Muscle layer of colon (tissue), 2 donors: ENCODE measurements around the gene ZFYVE9.

ENCODE experiments used
- H3K27ac ChIP-seq: one replicate; pipeline ENCODE4 v1.7.0; 2013; ENCODE audit warnings: low read depth, mild to moderate bottlenecking, low read length, moderate library complexity
- H3K27me3 ChIP-seq, 2 donors: one replicate each; pipeline ENCODE4 v1.7.0; 2013; ENCODE audit warnings: low read length in 2 of 2, mild to moderate bottlenecking in 2 of 2; ENCODE audit not compliant: insufficient read depth in 2 of 2, control insufficient read depth in 1 of 2
- H3K36me3 ChIP-seq: one replicate; pipeline ENCODE4 v1.7.0; 2013; ENCODE audit warnings: mild to moderate bottlenecking, low read length; ENCODE audit not compliant: insufficient read depth
- H3K4me1 ChIP-seq: one replicate; pipeline ENCODE4 v1.7.0; 2013; ENCODE audit warnings: mild to moderate bottlenecking, low read length; ENCODE audit not compliant: insufficient read depth
- H3K4me3 ChIP-seq, 2 donors: one replicate each; pipeline ENCODE4 v1.7.0; 2013; ENCODE audit warnings: low read length in 2 of 2, low read depth in 1 of 2, mild to moderate bottlenecking in 1 of 2, moderate library complexity in 1 of 2
- H3K9ac ChIP-seq: one replicate; pipeline ENCODE4 v1.7.0; 2013; ENCODE audit warnings: low read length
- H3K9me3 ChIP-seq: one replicate; pipeline ENCODE4 v1.7.0; 2013; ENCODE audit warnings: mild to moderate bottlenecking, low read length
- donor health status: abdominal sarcoma.
- donor health status: Adenocarcinoma of cecum.

The ZFYVE9 gene

DNA sequence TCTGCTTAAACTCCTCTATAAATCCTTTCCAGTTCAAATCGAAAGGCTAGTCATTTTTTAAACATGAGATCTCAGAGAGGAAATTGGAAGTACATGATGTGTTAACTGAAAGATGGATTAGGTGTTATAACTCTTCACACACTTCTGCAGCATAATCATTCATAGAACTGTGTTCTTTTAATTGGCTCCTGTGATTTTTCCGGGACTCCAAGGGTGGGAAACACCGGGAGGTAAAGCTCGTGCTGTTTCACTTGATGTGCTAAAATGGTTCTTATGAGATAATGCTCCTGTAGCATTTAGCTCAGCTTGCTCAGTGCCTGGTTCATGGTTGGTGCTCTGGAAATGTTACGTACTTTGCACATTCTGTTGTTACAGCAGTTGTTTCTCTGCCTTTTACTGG is 183.9 kb downstream of the ZFYVE9 start:
- H3K4me1 ChIP-seq: no peaks in the 10 kb centered on the region
- no peak overlapping the region for H3K9ac ChIP-seq
- no peaks in the 10 kb centered on the region for H3K36me3 ChIP-seq
- H3K27ac ChIP-seq: no peak overlapping the region
- no peak overlapping the region for H3K4me3 ChIP-seq
- no peaks in the 10 kb centered on the region for H3K27me3 ChIP-seq
- no peaks in the 10 kb centered on the region for H3K9me3 ChIP-seq

DNA sequence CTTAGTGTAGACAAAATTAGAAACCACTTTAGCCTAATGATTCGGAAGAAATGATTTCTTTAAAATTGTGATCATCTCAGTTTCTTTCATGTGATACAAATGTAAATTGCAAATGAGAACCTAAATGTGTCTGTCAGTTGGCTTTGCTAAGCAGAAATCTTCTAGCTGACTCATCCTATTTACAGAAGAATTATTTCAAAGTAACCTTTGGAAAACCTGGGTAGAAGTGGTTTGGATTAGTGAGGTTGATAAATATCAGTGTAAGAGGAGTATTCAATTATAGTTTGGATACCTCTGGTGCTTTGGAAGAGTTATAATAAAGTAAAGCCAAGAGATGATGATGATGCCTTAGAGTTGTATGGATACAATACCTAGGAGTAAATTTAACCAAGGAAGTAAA is 186.7 kb downstream of the ZFYVE9 start:
- Histone ChIP-seq H3K9me3 (no peaks in the 10 kb centered on the region), H3K9ac (no peak overlapping the region), H3K27ac (no peak overlapping the region), H3K4me3 (no peak overlapping the region), H3K4me1 (no peaks in the 10 kb centered on the region), H3K36me3 (no peaks in the 10 kb centered on the region), H3K27me3 (no peaks in the 10 kb centered on the region)

DNA sequence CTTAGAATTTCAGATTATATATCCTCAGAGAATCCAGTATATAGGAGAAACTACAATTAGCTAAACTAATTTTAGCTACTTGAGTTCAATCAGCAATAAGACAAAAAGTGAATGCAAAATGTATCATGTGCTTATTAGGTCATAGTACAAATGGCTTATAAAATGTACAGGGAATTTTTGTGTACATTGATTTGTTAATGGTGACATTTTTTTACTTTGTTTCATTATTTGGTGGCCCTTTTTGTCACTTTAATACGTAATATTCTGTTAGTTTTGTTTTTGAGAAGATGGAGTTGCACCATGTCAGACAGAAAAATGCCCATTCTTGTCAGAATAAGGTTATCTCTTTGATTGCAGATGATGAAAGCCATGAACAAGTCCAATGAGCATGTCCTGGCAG is 190.5 kb downstream of the ZFYVE9 start:
- no peaks in the 10 kb centered on the region for H3K27me3 ChIP-seq
- H3K4me1 ChIP-seq: no peaks in the 10 kb centered on the region
- H3K9me3 ChIP-seq: no peaks in the 10 kb centered on the region

DNA sequence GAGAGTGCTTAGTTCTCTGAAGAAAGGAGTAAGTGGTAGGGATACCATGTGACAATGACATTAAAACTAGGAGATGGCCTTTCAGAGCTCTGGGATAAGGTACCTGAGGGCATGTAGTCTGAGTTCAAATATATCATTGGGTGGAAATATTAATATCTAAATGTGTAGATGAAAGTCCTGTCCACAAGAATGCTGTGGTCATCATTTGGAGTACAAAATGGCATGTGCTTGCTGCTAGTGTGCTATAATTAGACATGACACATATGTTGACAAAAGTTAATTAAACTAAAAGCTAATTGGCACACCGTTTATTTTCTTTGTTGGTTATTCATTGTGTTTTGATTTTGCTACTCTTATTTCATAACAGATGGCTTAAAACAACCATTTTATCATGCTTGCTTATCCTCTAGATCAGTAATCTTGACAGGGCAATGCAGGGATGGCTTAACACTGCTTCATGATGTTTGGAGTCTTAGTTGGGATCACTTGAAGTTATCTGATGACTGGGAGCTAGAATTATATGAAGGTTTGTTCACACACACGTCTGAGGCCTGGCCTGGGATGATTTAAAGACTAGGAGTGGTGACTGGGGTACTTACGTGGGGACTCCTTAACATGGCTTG is 193.1 kb downstream of the ZFYVE9 start:
- no peak overlapping the region for H3K27ac ChIP-seq
- no peaks in the 10 kb centered on the region for H3K4me1 ChIP-seq
- no peaks in the 10 kb centered on the region for H3K27me3 ChIP-seq
- no peaks in the 10 kb centered on the region for H3K9me3 ChIP-seq
- no peak overlapping the region for H3K4me3 ChIP-seq
- H3K36me3 ChIP-seq: peaks cover 23% of the 10 kb centered on the region
- no peak overlapping the region for H3K9ac ChIP-seq

More for the DNA sequence above, 190.5 kb downstream of the ZFYVE9 start:
- no peak overlapping the region for H3K27ac ChIP-seq
- peaks cover 12% of the 10 kb centered on the region for H3K36me3 ChIP-seq
- H3K4me3 ChIP-seq: no peak overlapping the region
- H3K9ac ChIP-seq: no peak overlapping the region

DNA sequence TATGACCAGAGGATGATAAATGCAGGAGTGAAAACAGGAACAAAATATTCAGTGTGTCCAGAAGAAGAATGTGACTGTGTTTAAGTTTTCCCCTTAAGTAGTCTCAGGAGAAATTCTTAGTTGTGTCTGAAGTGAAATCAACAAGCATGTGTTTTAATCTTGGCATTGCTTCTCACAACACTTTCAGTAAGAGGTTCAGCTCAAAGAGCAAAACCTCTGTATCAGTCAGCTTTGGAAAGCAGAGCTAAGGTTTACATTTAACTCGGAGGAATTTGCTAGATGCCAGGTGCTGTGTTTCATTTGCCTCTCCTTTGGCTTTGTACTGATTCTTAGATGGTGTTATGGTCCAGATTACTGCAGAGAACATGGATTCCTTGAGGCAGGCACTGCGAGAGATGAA is 195.6 kb downstream of the ZFYVE9 start:
- Histone ChIP-seq H3K9me3 (no peaks in the 10 kb centered on the region), H3K4me3 (no peak overlapping the region), H3K27ac (no peak overlapping the region), H3K4me1 (no peaks in the 10 kb centered on the region), H3K36me3 (peaks cover 27% of the 10 kb centered on the region), H3K9ac (no peak overlapping the region), H3K27me3 (no peaks in the 10 kb centered on the region)

DNA sequence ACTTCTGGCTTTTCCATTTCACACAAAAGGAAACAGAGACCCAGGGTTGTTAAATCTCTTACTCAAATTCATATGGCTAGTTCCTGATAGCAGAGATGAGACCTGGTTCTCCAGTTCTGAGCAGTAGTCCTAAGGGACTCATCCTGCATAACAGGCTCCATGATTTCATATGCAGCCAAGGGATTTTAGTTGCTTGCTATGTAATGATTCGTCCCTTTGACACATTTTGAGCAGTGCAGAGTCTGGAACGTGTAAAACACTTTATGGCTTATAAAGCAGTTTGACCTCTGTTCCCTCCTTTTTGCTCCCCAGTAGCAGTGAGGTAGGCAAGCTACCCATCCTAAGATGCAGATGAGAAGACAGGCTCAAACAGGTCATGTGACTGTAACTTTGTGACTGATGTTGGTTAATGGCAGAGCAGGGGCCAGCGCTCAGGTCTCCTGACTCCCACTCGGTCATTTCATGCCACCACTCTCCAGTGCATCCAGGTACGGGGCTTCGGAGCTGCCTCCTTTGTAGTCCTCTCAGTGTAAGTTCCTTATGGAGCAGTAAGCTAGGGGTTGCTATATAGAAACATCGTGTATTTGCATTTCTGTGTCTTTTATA is 199.9 kb downstream of the ZFYVE9 start:
- no peak overlapping the region for H3K27ac ChIP-seq
- no peak overlapping the region for H3K9ac ChIP-seq
- no peaks in the 10 kb centered on the region for H3K4me1 ChIP-seq
- H3K9me3 ChIP-seq: no peaks in the 10 kb centered on the region
- H3K36me3 ChIP-seq: peaks cover 26% of the 10 kb centered on the region
- no peak overlapping the region for H3K4me3 ChIP-seq
- no peaks in the 10 kb centered on the region for H3K27me3 ChIP-seq

DNA sequence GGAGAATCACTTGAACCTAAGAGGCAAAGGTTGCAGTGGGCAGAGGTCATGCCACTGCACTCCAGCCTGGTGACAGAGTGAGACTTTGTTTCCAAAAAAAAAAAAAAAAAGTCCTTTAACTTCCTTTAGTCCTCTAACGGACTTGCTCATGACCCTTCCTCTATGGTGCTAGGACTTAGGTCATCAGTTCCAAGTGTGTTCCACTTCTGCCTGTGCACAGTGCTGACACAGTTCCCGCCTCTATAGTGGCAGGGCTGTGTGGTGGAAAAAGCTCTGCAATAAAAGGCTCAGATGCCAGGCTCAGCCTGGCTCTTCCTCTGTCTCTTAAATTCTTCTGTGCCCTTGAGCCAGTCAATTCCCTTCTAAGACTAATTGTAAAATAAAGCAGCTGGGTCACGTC is 202.1 kb downstream of the ZFYVE9 start:
- peaks cover 17% of the 10 kb centered on the region for H3K36me3 ChIP-seq
- no peak overlapping the region for H3K9ac ChIP-seq

DNA sequence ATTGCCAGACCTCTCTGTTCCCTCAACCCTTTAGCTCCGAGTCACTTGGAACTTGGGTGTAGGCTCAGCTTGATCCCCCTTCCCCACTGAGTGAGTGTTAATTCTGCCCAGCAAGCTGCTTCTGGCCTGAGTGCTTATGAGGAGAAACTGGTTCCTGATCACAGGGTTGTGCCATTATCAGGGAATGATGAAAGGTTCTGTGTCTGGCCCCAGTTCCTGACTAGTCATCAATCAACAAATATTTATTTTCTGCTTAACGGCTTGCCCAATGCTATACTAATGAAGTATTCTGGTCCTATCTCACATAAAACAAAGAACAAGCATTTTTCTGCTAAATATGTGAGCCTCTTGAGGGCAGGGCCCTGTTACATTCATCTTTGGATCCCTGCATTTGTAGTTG is 203.4 kb downstream of the ZFYVE9 start:
- H3K9me3 ChIP-seq: no peaks in the 10 kb centered on the region
- H3K4me1 ChIP-seq: no peaks in the 10 kb centered on the region
- H3K27ac ChIP-seq: no peak overlapping the region
- H3K36me3 ChIP-seq: peaks cover 19% of the 10 kb centered on the region
- no peaks in the 10 kb centered on the region for H3K27me3 ChIP-seq
- H3K4me3 ChIP-seq: no peak overlapping the region
- H3K9ac ChIP-seq: no peak overlapping the region

More for the DNA sequence above, 202.1 kb downstream of the ZFYVE9 start:
- Histone ChIP-seq H3K9me3 (no peaks in the 10 kb centered on the region), H3K27me3 (no peaks in the 10 kb centered on the region), H3K27ac (no peak overlapping the region), H3K4me3 (no peak overlapping the region), H3K4me1 (no peaks in the 10 kb centered on the region)

DNA sequence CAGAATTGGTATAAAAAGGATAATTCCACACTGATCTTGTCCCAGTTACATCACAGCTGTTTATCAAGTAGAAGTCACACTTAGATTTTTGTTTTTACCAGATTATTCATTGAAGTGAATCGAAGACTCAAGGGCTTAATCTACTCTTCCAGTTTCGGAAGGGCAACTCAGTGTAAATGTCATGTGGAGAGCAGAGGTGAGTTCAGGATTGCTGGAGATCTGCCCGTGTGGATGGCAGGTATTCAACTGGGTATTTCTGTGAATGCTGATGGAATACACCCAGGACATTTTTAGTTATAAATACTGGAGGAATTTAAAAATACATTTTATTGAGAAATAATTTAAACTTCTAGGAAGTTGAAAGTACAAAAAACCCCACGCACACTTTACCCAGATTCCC is 204.8 kb downstream of the ZFYVE9 start:
- H3K9ac ChIP-seq: no peak overlapping the region
- H3K27ac ChIP-seq: no peak overlapping the region
- H3K36me3 ChIP-seq: peaks cover 25% of the 10 kb centered on the region
- no peak overlapping the region for H3K4me3 ChIP-seq
- no peaks in the 10 kb centered on the region for H3K9me3 ChIP-seq
- no peaks in the 10 kb centered on the region for H3K27me3 ChIP-seq
- H3K4me1 ChIP-seq: no peaks in the 10 kb centered on the region

DNA sequence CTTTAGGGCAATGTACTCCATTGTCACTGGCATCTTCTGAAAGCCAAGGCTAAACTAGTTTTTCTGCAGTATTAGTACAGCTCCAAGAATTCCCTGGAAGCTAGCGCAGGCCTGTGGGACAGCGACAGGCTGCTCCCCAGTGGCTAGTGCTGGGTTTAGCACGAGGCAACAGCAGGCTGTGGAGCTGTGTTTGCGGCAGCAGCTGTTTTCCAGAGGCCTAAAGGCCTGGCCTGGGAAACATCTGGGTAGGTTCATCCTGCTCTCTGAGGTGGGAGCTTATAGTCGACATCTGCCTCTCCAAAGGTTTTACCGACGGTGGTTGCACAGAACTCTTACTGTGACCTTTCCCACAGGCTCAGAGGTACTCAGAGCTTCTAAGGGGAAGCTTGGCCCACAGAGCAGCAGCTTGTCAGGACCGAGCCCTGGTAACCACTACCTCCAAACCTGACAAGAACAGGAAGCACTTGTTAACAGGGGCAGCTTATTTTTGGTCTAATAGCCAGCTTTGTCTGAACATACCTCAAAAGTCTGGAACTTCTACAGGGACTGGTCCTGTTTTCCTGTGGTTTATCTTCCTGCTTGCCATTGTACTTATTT is 206.9 kb downstream of the ZFYVE9 start:
- Histone ChIP-seq H3K36me3 (peaks cover 38% of the 10 kb centered on the region), H3K9ac (no peak overlapping the region), H3K27me3 (no peaks in the 10 kb centered on the region), H3K4me1 (no peaks in the 10 kb centered on the region), H3K27ac (no peak overlapping the region), H3K4me3 (no peak overlapping the region), H3K9me3 (no peaks in the 10 kb centered on the region)

DNA sequence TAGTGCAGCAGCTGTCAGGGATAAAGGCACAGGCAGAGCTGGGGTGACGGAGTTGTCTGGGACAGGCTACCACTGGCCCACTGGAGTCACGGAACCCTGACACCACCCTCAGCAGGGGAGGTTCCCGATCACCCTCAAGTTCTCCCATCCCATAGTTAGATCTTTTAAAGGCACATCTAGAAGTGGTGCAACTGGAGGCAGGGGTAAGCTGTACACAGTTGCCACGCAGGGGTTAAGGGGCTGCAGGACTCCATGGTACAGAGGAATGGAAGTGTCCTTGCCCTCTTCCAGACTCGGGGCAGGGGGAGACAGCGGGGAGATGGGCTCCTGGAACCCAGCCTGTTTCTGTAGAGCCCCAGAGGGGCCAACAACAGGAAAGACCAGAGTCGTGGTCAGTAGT is 210.8 kb downstream of the ZFYVE9 start:
- no peaks in the 10 kb centered on the region for H3K9me3 ChIP-seq
- H3K27ac ChIP-seq: no peak overlapping the region
- peaks cover 65% of the 10 kb centered on the region for H3K36me3 ChIP-seq
- no peaks in the 10 kb centered on the region for H3K4me1 ChIP-seq
- H3K27me3 ChIP-seq: no peaks in the 10 kb centered on the region
- H3K9ac ChIP-seq: no peak overlapping the region
- no peak overlapping the region for H3K4me3 ChIP-seq

DNA sequence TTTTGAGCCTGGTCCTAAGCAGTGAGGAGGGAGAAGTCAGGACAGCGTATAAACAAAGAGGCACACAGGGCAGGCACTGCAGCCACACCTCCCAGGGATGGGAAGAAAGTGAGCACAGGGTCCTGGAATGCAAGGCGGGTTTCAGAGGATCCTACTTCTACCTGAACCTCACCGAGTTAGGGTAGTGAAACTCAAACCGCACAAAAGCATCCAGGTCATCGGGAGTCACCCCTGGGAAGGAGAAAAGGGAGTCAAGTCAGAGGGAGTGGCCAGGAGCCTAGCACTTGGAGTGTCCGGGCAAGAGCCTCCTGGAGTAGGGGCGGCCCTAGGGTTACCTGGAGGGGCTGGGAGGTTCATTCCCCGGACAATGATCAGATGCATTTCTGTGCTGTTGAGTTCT is 213.5 kb downstream of the ZFYVE9 start:
- Histone ChIP-seq H3K27me3 (no peaks in the 10 kb centered on the region), H3K27ac (no peak overlapping the region), H3K36me3 (peaks cover 84% of the 10 kb centered on the region), H3K9ac (no peak overlapping the region), H3K4me1 (no peaks in the 10 kb centered on the region), H3K4me3 (no peak overlapping the region), H3K9me3 (no peaks in the 10 kb centered on the region)
